Measurements from ENCODE around the gene PHIP.

Gene PHIP

DNA sequence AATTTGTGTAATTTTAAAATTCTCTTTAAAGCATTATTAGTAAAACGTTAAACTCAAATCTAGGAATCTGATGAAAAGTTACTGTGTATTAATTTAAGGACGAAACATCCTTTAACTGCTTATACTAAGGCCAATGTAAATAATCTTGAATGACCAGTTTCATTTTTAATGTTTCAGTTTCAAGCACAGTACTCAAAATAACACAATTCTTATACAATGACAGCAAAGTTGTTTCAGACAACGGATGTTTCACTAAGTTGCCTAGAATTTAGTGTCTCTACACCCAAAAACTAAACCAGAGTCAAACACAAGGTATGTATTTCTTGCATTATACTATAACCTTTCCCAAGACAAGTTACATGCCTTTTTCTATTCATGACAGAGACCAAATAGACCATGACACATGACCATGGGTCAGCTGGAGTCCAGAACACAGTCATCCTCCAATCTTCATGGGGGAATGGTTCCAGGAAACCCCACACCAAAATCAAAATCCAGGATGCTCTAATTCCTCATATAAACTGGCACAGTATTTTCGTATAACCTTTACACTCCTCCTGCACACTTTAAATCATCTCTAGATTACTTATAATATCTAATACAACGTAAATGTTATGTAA lies 7.7 kb downstream of the PHIP start:
- no peak for DNase-seq (ENCODE audit: low spot score)

GRCh38 chr6:79066828-79067227 lies 11.2 kb downstream of the PHIP start:
- no peak for DNase-seq (ENCODE audit: low spot score)

DNA sequence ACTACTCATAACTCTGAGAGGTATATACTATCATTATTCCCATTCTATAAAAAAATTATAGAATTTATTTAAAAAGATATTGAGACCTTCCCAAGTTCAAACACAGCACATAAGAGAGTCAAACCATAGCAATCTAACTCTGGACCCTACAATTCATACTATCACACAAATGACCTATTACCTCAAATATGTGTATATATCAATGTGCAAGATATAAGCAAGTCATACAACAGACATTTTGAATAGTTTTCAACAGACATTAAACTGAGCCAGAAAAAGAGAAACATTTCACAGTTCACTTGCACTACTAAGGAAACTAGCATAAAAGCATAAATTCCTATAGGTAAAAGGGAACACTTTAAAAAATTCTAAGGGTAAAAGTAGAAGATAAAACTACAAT lies 11.7 kb downstream of the PHIP start:
- no peak for DNase-seq (ENCODE audit: low spot score)

GRCh38 chr6:79065232-79065631 lies 12.8 kb downstream of the PHIP start:
- DNase-seq (ENCODE audit: low spot score): no peak

DNA sequence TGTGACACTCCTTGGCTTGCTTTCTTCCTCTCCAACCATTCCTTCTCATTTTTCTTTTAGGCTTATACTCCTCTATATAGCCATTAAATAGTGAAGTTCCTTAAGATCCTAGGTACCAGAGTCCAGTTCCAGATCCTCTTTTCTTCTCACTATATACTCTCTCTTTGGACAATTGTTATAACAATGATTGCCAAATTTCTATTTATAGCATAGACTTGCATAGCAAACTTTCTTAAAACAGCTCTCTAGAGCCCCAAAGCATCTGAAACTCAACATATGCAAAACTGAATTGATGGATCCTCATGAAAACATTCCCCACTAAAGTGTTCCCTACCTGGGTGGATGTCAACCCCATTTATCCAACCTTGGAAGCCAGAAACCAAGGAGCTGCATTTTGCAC lies 13.4 kb downstream of the PHIP start:
- no peak for DNase-seq (ENCODE audit: low spot score)

DNA sequence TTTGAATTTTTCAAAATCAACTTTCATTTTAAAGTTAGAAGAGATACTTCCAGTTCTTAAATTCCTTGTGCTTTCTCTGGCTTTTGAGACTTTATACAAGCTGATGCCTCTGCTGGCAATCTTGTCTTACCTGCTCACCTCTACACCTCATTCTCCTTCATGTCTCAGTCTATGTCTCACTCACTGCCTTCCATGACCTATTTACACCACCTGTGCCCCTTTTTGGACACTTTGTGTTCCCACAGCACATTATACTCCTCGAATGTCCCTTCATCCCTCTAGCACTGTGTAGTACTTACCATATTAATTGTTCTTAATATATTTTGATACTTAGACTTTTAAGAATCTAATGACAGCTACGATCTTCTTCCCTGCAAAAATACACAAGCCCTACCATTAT lies 15.3 kb downstream of the PHIP start:
- no peak for DNase-seq (ENCODE audit: low spot score)

DNA sequence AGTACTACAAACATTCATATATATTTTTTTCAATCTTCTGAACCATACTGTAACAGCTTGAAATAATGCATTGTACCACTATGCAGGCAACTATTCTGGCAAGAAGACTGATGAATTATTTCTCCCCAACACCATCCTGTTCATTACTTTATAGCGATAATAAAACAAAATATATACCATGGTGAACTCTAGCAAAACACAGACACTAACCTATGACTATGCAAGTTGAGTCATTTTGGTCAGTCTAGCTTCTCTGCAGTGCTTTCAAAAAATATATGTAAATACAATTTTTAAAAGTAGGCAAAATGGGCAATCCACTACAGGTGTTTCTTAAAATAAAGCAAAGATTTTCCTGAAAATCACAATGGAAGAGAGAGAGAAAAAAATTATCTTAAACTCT lies 20.3 kb downstream of the PHIP start:
- no peak for DNase-seq (ENCODE audit: low spot score)

- no peak for DNase-seq (ENCODE audit: low spot score)
Observed at GRCh38 chr6:79056226-79056625, 21.8 kb downstream of the PHIP start.

GRCh38 chr6:79048611-79049010 lies 29.4 kb downstream of the PHIP start:
- DNase-seq (ENCODE audit: low spot score): peak; percentile 13

- no peak for DNase-seq (ENCODE audit: low spot score)
Observed at GRCh38 chr6:79047072-79047471, 31.0 kb downstream of the PHIP start.

DNA sequence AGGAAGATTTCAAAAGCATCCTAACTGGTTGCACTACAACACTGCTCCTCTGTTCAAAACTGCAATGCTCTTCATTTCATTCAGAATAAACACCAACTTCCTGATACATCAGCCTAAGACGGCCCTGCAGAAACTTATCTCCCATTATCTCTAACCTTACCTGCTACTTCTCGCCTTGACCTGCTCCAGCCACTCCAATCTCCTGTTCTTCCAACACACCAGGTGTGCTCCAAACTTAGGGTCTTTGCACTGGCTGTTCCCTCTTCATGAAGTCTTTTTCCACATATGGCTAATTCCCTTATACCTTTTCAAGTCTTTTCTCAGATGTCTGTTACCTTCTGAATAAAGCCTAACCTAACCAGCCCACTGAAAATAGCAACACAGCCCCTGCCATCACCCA lies 32.1 kb downstream of the PHIP start:
- DNase-seq (ENCODE audit: low spot score): no peak

- DNase-seq (ENCODE audit: low spot score): no peak
Observed at GRCh38 chr6:79042799-79043126, 35.3 kb downstream of the PHIP start.

DNA sequence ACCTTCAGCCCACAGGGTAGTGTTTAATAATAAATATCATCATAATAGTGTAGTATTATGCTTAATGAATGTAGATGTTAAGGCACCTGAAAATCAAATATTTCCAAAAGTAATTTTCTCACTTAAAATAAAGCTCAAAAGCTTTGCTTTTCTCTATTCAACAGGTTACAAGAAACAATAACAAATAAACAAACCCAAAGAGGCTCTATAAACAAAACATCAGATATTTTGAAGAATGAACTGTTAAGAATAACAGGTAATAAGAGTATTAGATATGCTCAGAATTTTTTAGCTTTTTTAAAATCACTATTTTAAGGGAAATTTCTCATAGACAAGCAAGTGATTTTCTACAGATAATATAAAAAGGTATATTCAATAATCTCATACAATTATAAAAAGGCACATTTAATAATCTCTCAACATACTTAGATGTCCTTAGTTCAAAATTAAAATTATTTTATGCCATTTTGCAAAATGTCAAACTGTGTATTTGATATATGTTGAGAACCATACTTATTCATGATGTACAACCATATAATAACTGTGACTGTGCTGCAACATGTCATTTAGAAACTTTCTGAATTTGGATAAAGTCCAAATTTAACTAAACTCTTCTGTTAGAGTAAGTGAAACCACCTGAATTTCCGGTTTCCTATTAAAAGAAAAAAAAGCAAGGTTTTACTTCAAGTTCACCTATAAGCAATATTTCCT lies 35.8 kb downstream of the PHIP start:
- DNase-seq (ENCODE audit: low spot score): peak; percentile 24

- DNase-seq (ENCODE audit: low spot score): no peak
Observed at GRCh38 chr6:79040083-79040482, 38.0 kb downstream of the PHIP start.

DNA sequence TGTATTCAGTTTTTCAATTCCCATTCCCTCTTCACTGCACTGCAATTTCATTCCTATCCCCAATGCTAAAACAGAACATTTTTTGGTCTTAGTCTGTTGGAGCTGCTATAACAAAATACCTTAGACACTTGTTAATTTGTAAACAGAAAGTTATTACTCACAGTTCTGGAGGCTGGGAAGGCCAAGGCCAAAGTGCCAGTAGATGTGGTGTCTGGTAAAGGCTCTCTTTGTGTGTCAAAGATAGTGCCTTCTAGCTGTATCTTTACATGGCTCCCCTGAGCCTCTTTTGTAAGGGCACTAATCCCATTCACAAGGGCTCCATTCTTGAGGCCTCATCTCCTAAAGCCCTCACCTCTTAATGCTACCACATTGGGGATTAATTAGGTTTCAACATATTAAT lies 40.0 kb downstream of the PHIP start:
- no peak for DNase-seq (ENCODE audit: low spot score)

- DNase-seq (ENCODE audit: low spot score): no peak
Observed at GRCh38 chr6:79034865-79035264, 43.2 kb downstream of the PHIP start.

- DNase-seq (ENCODE audit: low spot score): no peak
Observed at GRCh38 chr6:79033279-79033678, 44.8 kb downstream of the PHIP start.

- DNase-seq (ENCODE audit: low spot score): no peak
Observed at GRCh38 chr6:79031821-79032590, 46.0 kb downstream of the PHIP start.

GRCh38 chr6:79030511-79030910 lies 47.5 kb downstream of the PHIP start:
- DNase-seq (ENCODE audit: low spot score): no peak

- DNase-seq (ENCODE audit: low spot score): no peak
Observed at GRCh38 chr6:79030023-79030422, 48.0 kb downstream of the PHIP start.

DNA sequence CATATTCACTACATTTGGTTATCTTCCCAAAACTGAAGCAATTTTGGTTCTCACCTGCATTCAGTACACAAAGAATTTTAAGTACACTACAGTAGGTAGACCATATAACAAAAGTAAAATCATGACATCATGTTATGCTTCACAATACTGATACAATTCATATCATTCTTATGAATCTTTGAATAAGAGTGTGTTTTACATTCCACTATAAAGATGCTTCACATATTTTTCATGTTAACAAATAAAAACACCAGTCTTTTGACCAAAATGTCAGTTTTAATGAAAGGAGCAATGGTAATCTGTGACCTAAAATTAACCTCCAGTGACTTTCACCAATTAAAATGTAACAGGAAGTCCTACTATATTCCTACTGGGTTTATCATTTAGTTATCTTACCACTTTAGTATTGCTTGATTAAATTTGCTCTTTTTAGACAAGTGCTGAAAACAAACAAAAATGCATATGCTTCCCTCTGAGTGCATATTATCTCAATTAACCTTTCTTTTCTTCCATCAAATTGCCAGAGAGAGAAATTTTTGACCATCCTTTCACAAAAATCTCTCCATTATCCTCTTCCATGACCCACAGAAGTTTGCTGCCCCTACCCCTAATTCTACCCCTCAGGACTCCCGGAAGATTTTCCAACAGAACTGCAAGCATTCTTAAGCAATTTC lies 49.3 kb downstream of the PHIP start:
- no peak for DNase-seq (ENCODE audit: low spot score)

DNA sequence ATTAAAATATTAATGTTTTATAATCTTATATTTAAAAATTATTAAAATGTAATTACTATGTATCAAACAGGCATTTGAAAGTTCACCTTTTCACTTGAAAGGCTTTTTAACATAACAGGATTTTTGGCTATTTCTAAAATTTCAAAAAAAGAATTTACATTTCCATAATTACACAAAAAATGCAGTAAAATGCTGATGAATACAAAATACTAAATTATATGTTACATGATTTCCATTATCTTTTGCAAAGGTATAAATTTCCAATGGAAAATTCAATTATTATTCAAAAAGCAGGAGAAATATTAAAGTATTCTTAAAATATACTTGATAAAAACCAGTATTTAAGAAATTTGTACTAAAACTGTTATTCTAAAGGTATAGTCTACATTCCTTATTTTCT lies 66.1 kb downstream of the PHIP start:
- DNase-seq (ENCODE audit: low spot score): no peak

- DNase-seq (ENCODE audit: low spot score): no peak
Observed at GRCh38 chr6:79010422-79010821, 67.6 kb downstream of the PHIP start.

Data from CD4-positive, alpha-beta T cell treated with Interleukin-2 at 100 ng/mL for 4 hours (primary cell).